ENCODE results near the gene MAP3K21.

MAP3K21 gene

GRCh38 chr1:233326811-233327650 lies 493 bp upstream of the MAP3K21 start:
- peak; percentile 93 for DNase-seq

- DNase-seq, result no peak
Measured at GRCh38 chr1:233328142-233328921, 808 bp downstream of the MAP3K21 start.

GRCh38 chr1:233331676-233332519 lies 4.4 kb downstream of the MAP3K21 start:
- no peak for DNase-seq

- no peak for DNase-seq
Measured at GRCh38 chr1:233333086-233333485, 5.6 kb downstream of the MAP3K21 start.

- no peak for DNase-seq
Measured at GRCh38 chr1:233334092-233334491, 6.6 kb downstream of the MAP3K21 start.

- DNase-seq, result no peak
Measured at GRCh38 chr1:233336554-233337456, 9.3 kb downstream of the MAP3K21 start.

- DNase-seq, result no peak
Measured at GRCh38 chr1:233337505-233337904, 10.0 kb downstream of the MAP3K21 start.

GRCh38 chr1:233338102-233338501 lies 10.6 kb downstream of the MAP3K21 start:
- DNase-seq, result no peak

GRCh38 chr1:233340031-233340555 lies 12.6 kb downstream of the MAP3K21 start:
- DNase-seq, result no peak

GRCh38 chr1:233340966-233341516 lies 13.5 kb downstream of the MAP3K21 start:
- no peak for DNase-seq

- DNase-seq, result no peak
Measured at GRCh38 chr1:233342086-233342485, 14.6 kb downstream of the MAP3K21 start.

- DNase-seq, result no peak
Measured at GRCh38 chr1:233343262-233343661, 15.7 kb downstream of the MAP3K21 start.

GRCh38 chr1:233347338-233347737 lies 19.8 kb downstream of the MAP3K21 start:
- no peak for DNase-seq

- no peak for DNase-seq
Measured at GRCh38 chr1:233349137-233349536, 21.6 kb downstream of the MAP3K21 start.

- no peak for DNase-seq
Measured at GRCh38 chr1:233354983-233355382, 27.5 kb downstream of the MAP3K21 start.

- no peak for DNase-seq
Measured at GRCh38 chr1:233355841-233356704, 28.5 kb downstream of the MAP3K21 start.

GRCh38 chr1:233356705-233356987 lies 29.1 kb downstream of the MAP3K21 start:
- DNase-seq, result no peak

GRCh38 chr1:233357595-233358397 lies 30.3 kb downstream of the MAP3K21 start:
- no peak for DNase-seq

GRCh38 chr1:233359431-233359830 lies 31.9 kb downstream of the MAP3K21 start:
- DNase-seq, result no peak

- no peak for DNase-seq
Measured at GRCh38 chr1:233359905-233360304, 32.4 kb downstream of the MAP3K21 start.
